Epithelial cell of alveolus of lung (primary cell): ENCODE results near the gene NUBP1. TPM values are rescaled to one million over a fixed set of nuclear protein-coding genes. Genes with fewer than 3 reads are reported as not detected.

ENCODE experiments used
- total RNA-seq: library from RNA; depleted of rRNA; stranded (reverse); fragments of >200 nt; gene quantifications from 2 replicates; pipeline ENCODE4 v1.2.1, GENCODE V29; 2015

NUBP1 gene
- 19.7 and 32.5 TPM in 2 replicates for total RNA-seq

GRCh38 chr16:10743610-10744369 is at the start of gene NUBP1:
TSS of gene NUBP1 (plus strand) at chr16:10743842. CDS start at chr16:10743864, 22 bp downstream.

GRCh38 chr16:10694830-10695229 is 48.8 kb upstream of the NUBP1 start, which contains the start of gene TEKT5:
TSS of gene TEKT5 (minus strand) at chr16:10694930. CDS start at chr16:10694873, 57 bp downstream.

GRCh38 chr16:10817963-10818941 is 74.6 kb downstream of the NUBP1 start, which contains the start of gene TVP23A:
TSS of gene TVP23A (minus strand) at chr16:10818794. CDS start at chr16:10818493, 301 bp downstream.

Other genes starting within 250 kb of the NUBP1 start
- gene EMP2, start 163.2 kb upstream of the NUBP1 start, total RNA-seq, result 19.8 and 20.4 TPM in 2 replicates
- not detected in 2 replicates for gene TEKT5, start 48.9 kb upstream of the NUBP1 start, total RNA-seq
- 1.4 TPM in 1 of 2 replicates, not detected in the other for gene TVP23A, start 75.0 kb downstream of the NUBP1 start, total RNA-seq
- gene CIITA, start 133.4 kb downstream of the NUBP1 start, total RNA-seq, result under 0.01 TPM in 1 of 2 replicates, not detected in the other
- gene DEXI, start 198.6 kb downstream of the NUBP1 start, total RNA-seq, result 61.8 and 68.0 TPM in 2 replicates
- 12.7 and 15.6 TPM in 2 replicates for gene CLEC16A, start 200.7 kb downstream of the NUBP1 start, total RNA-seq